Measurements from ENCODE around the gene PRKRIP1. TPM values are rescaled to one million over a fixed set of nuclear protein-coding genes. Genes with fewer than 3 reads are reported as not detected.

Gene PRKRIP1
- total RNA-seq, 2 experiments from 2014 or later: 37.8 to 39.1 TPM

DNA sequence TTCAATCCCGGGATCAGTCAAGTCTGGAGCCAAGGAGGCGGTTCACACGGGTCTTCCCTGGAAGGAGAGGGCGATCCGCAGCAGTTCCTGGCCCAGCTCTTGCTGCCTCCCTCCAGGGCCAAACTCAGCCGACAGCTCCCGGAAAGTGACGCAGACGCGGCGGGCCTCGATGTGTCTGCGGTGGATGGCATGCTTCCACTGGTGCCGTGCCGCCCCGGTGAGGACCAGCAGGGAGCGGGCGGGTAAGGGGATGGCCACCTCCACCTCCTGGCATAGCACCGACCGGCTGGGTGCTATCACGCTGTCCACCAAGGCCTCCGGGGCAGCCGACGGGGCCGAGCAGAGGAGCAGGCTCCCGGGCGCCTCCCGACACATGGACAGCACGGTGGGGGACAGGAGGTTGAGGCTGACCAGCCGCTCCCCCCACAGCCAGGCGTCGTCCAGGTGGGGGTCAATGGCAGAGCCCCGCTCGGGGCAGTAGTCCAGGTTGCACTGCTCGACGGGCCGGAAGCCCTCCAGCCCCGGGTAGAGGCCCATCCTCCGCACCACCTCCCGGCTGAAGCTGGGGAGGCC lies 61.3 kb downstream of the PRKRIP1 start:
- Mint-ChIP-seq H3K4me1 (peaks cover under 1% of the 10 kb centered on the region), H3K27ac (no peak overlapping the region), H3K4me3 (no peak overlapping the region)

DNA sequence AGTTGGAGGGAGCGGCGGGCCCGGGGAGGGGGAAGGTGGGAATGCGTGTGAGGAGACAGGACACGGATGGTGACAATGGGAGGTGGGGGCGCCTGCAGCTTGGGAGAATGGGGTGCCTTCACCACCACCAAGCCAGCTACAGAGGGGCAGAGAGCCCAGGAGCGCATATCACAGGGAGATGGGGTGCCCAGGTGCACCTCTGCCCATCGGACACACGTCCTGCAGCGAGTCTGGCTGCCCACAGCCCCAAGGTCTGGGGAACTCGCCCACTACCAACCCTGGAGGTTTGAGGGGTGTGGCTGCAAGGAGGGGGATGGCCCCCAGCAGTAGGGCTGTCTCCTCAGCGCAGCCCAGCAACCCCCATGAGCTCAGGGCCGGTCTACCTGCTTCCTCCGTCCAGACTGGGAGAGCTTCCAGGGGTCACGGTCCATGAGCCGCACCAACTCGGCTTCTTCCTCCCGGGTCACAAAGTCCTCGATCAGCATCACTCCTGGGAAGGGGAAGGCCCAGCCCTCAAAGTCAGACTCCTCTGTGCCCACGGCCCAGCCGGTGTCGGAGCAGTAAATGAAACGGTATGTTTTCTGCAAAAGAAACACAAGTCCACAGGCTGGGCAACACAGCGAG lies 63.2 kb downstream of the PRKRIP1 start:
- Mint-ChIP-seq H3K4me1 (peaks cover 10% of the 10 kb centered on the region), H3K27ac (no peak overlapping the region), H3K36me3 (peaks cover 6% of the 10 kb centered on the region), H3K9me3 (no peaks in the 10 kb centered on the region), H3K4me3 (no peak overlapping the region), H3K27me3 (no peaks in the 10 kb centered on the region)
- DNase-seq (no peak), ATAC-seq (ENCODE audit: low read depth) (no peak)
- POLR2A ChIA-PET: no interaction called here

More for the DNA sequence above, 61.3 kb downstream of the PRKRIP1 start:
- DNase-seq (no peak), ATAC-seq (ENCODE audit: low read depth) (no peak)
- H3K9me3 Mint-ChIP-seq: no peaks in the 10 kb centered on the region
- H3K36me3 Mint-ChIP-seq: peaks cover 6% of the 10 kb centered on the region
- POLR2A ChIA-PET: no interaction called here
- no peaks in the 10 kb centered on the region for H3K27me3 Mint-ChIP-seq

DNA sequence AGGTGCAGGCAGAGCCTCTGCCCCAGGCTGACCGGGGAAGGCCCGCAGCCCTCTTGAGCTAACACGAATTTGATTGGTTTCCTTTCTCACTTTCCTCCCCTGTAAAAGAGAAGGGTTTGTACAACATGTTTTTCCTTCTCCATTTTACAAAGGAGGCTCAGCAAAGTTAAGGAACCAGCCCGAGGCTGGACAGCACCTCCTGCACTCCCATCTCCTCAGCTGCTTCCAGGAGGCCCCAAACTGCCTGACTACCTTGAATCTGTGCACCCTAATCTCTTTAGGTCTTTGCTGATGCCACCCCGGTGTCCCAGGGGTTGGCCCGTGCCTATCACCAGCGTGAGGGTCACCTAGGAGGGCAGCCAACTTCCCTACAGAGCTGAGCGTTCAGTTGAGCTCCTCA lies 64.3 kb downstream of the PRKRIP1 start:
- H3K36me3 Mint-ChIP-seq: peaks cover 5% of the 10 kb centered on the region
- POLR2A ChIA-PET: interaction anchor here (1.2 kb wide), 1 partner anchor 8 kb away, joined by 3 read pairs; no protein-coding TSS in a partner anchor
- H3K4me3 Mint-ChIP-seq: no peak overlapping the region
- peaks cover 11% of the 10 kb centered on the region for H3K4me1 Mint-ChIP-seq
- peak overlapping the region; percentile 10 for H3K27ac Mint-ChIP-seq
- no peak for DNase-seq
- no peaks in the 10 kb centered on the region for H3K9me3 Mint-ChIP-seq
- ATAC-seq (ENCODE audit: low read depth): no peak
- H3K27me3 Mint-ChIP-seq: no peaks in the 10 kb centered on the region

DNA sequence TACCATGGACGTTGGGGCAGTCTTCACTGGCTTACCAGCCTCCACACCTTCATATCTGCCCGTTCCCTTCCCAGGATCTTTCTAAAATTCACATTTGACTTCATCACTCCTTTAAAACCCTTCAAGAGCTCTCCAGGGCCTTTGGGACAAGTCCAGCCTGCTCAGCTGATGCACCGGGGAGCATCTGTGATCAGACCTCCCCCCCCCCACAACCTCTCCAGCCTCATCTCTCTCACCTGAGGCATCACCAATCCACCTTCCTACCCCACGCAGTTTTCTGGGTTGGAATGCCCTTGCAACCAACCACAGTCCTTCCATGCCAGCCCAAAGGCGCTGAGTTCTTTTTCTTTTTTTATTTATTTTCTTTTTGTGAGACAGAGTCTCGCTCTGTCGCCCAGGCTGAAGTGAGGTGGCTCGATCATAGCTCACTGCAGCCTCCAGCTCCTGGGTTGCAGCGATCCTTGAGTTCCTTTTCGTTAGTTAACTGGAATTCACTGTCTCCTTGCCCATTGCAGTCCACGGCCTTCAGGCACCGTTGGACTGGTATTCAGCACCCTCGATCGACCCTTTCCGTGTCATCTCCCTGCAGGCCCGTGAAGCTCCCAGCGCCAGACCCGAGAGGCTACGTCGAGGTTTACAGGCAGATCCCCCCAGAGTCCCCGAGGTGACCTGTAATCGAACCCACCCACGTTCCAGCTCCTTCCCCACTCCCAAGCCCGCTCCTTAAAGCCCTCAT lies 67.8 kb downstream of the PRKRIP1 start:
- peak; percentile 3 for ATAC-seq (ENCODE audit: low read depth)

DNA sequence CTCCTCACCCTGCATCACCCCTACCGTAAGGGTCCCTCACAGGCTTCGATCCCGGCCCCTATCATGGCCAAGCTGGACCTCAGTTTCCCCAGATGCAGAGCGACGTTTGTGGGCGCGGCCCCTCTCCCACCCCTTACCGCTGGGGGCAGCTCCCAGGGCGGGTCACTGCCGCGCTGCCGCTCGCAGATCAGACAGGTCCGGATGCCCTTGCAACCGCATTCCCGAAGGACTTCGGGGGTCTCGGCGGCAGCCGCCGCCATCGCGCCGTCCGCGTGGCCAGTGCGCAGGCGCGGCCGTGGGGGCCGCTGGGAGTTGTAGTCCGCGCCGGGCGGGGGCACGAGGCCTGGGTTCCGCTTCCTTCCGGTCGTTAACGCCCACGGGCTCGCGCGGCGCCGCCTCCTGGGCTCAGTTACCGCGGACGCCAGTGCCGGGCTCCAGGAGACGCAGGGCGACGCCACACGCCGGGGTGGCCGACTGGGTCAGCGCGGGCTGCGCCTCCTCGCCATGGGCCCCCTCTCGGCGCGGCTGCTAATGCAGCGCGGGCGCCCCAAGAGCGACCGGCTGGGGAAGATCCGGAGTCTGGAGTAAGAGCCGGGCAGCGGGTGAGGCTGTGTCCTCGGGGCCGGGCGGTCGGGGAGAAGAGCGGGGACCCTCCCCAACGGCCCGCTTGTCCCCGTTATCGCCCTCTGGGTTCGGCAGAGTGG lies 68.6 kb downstream of the PRKRIP1 start, which contains the start of the genes ALKBH4 and LRWD1:
TSS of gene ALKBH4 (minus strand) at position 287 of the 704 bp plus-strand sequence. CDS start at position 260, 27 bp downstream.
TSS of gene LRWD1 (plus strand) at position 408 of the 704 bp plus-strand sequence. CDS start at position 505, 97 bp downstream.
- peaks cover 5% of the 10 kb centered on the region for H3K36me3 Mint-ChIP-seq
- H3K4me1 Mint-ChIP-seq: peaks cover 16% of the 10 kb centered on the region
- peak; percentile 92 for ATAC-seq (ENCODE audit: low read depth)
- H3K4me3 Mint-ChIP-seq: peak within 1 kb of the TSS; percentile 94
- POLR2A ChIA-PET: interaction anchor here (0.9 to 2.2 kb wide), 8 partner anchors 9 to 69 kb away, joined by 3 to 9 read pairs (median 6); partner anchors contain the start of gene PRKRIP1
- H3K27me3 Mint-ChIP-seq: no peaks in the 10 kb centered on the region
- H3K9me3 Mint-ChIP-seq: no peaks in the 10 kb centered on the region
- H3K27ac Mint-ChIP-seq: peak within 1 kb of the TSS; percentile 83
- DNase-seq: peak; percentile 98

More for the DNA sequence above, 67.8 kb downstream of the PRKRIP1 start:
- peaks cover 5% of the 10 kb centered on the region for H3K36me3 Mint-ChIP-seq
- DNase-seq: no peak
- no peaks in the 10 kb centered on the region for H3K9me3 Mint-ChIP-seq
- POLR2A ChIA-PET: interaction anchor here (0.9 to 2.2 kb wide), 6 partner anchors 9 to 68 kb away, joined by 3 to 9 read pairs (median 6); partner anchors contain the start of gene PRKRIP1
- peaks cover 16% of the 10 kb centered on the region for H3K4me1 Mint-ChIP-seq
- peak overlapping the region; percentile 94 for H3K4me3 Mint-ChIP-seq
- H3K27ac Mint-ChIP-seq: peak overlapping the region; percentile 83
- no peaks in the 10 kb centered on the region for H3K27me3 Mint-ChIP-seq

DNA sequence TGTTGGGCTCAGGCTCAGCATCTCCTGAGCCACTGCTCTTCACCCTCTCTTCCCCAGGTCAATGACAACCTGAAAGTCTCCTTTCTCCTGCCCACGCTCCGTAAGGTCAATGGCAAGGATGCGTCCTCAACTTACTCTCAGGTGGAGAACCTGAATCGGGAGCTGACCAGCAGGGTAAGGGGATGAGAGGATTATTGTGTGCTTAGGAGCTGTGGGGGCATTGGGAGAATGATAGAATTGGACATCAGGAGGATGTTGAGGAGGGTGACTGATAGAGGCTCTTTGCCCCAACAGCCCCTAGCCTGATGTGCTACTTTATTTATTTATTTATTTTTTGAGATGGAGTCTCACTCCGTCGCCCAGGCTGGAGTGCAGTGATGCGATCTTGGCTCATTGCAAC lies 69.9 kb downstream of the PRKRIP1 start:
- Mint-ChIP-seq H3K9me3 (no peaks in the 10 kb centered on the region), H3K4me3 (peak overlapping the region; percentile 94), H3K27ac (peak overlapping the region; percentile 20), H3K36me3 (no peaks in the 10 kb centered on the region), H3K4me1 (peaks cover 16% of the 10 kb centered on the region), H3K27me3 (no peaks in the 10 kb centered on the region)
- POLR2A ChIA-PET: interaction anchor here (1.2 kb wide), 1 partner anchor 14 kb away, joined by 3 read pairs; no protein-coding TSS in a partner anchor
- no peak for ATAC-seq (ENCODE audit: low read depth)
- DNase-seq: no peak

DNA sequence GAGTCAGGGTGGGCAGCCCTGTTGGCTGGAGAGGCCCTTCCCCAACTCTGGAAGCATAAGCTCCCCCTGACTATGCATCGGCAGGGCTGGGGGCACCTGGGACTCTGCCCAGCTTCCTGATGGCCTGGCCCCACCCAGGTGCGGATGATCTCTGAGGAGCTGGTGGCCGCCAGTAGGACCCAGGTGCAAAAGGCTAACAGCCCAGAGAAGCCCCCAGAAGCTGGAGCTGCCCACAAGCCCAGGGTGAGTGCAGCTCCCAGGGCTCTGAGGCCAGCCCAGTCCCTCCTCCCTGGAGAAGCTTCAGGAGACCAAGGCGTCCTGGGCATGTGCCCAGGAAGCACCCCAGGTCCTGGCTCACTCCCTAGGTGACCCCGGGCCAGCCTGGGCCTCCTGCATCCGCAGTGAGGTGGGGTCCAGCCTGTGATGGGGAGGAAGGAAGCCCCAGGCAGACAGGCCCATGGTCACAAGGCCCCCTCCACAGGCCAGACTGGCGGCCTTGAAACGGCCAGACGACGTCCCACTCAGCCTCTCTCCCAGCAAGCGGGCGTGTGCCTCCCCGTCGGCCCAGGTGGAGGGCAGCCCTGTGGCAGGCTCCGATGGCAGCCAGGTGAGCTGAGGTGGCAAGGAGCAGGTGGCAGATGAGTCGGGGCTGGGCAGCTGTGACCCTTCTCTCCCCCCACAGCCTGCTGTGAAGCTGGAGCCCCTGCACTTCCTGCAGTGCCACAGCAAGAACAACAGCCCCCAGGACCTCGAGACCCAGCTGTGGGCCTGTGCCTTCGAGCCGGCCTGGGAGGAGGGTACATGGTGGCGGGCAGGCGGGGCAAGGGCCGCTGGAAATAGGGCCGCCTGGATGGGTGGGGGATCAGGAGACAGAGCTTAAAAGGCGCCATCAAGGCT lies 71.7 kb downstream of the PRKRIP1 start:
- H3K27me3 Mint-ChIP-seq: no peaks in the 10 kb centered on the region
- peaks cover 12% of the 10 kb centered on the region for H3K4me1 Mint-ChIP-seq
- no peak overlapping the region for H3K4me3 Mint-ChIP-seq
- DNase-seq: no peak
- H3K27ac Mint-ChIP-seq: no peak overlapping the region
- no peaks in the 10 kb centered on the region for H3K36me3 Mint-ChIP-seq
- H3K9me3 Mint-ChIP-seq: no peaks in the 10 kb centered on the region
- POLR2A ChIA-PET: interaction anchor here (0.6 to 1.5 kb wide), 2 partner anchors 29 to 35 kb away, joined by 3 read pairs; no protein-coding TSS in a partner anchor
- ATAC-seq (ENCODE audit: low read depth): no peak

DNA sequence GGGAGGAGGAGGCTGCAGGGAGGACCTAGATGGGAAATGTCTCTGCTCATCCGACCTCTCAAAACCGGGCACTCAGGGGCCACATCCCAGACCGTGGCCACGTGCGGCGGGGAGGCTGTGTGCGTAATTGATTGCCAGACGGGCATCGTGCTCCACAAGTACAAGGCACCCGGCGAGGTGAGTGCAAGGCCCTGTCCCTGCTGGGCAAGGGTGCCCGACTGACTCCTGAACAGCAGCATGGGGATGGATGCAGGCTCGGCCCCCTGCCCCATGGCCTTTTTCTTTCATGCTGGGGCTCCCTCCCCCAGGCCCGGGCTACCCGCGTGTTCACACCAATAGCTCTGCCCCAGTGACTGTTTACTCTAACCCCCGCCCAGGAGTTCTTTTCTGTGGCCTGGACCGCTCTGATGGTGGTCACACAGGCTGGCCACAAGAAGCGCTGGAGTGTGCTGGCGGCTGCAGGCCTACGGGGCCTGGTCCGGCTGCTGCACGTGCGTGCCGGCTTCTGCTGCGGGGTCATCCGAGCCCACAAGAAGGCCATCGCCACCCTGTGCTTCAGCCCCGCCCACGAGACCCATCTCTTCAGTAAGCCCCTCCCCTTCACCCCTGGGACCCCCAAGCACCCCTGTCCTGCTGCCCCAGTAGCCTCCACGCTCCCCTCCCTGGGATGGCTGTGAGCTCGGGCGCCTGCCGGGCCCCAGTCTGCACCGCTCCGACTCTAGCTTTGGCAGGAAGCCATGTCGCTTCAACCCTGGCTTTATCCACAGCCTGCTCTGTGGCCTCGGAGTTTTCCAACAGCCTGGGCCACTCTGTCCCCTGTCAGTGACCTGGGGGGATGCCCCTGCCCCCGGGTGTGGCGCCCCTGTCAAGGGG lies 72.6 kb downstream of the PRKRIP1 start:
- no peaks in the 10 kb centered on the region for H3K27me3 Mint-ChIP-seq
- POLR2A ChIA-PET: interaction anchor here (1.5 kb wide), 1 partner anchor 30 kb away, joined by 3 read pairs; no protein-coding TSS in a partner anchor
- H3K4me3 Mint-ChIP-seq: no peak overlapping the region
- DNase-seq (no peak), ATAC-seq (ENCODE audit: low read depth) (no peak)
- H3K4me1 Mint-ChIP-seq: peaks cover 11% of the 10 kb centered on the region
- no peaks in the 10 kb centered on the region for H3K9me3 Mint-ChIP-seq
- no peaks in the 10 kb centered on the region for H3K36me3 Mint-ChIP-seq
- H3K27ac Mint-ChIP-seq: no peak overlapping the region

DNA sequence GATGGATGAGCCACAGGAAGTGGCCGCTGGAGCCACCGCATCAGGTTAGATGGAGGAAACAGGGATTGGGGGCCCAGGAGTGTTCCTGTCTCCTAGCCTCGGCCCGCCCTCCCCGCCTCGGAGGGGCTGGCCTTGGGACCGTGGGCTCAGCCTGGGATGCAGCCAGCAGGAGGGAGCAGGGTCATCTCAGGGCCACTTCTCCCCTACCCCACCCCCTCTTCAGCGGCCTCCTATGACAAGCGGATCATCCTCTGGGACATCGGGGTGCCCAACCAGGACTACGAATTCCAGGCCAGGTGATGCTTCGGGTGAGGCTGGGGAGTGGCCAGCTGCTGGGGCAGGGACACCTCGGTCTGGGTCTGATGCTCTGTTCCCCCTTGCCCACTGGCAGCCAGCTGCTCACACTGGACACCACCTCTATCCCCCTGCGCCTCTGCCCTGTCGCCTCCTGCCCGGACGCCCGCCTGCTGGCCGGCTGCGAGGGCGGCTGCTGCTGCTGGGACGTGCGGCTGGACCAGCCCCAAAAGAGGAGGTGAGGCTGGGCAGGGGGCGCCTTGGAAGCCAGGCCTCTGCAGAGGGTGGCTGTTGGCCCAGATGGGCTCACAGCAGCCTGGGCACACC lies 73.3 kb downstream of the PRKRIP1 start:
- H3K4me3 Mint-ChIP-seq: no peak overlapping the region
- DNase-seq: no peak
- POLR2A ChIA-PET: no interaction called here
- H3K27ac Mint-ChIP-seq: no peak overlapping the region
- no peak for ATAC-seq (ENCODE audit: low read depth)
- H3K36me3 Mint-ChIP-seq: no peaks in the 10 kb centered on the region
- peaks cover 6% of the 10 kb centered on the region for H3K4me1 Mint-ChIP-seq
- H3K27me3 Mint-ChIP-seq: no peaks in the 10 kb centered on the region
- H3K9me3 Mint-ChIP-seq: no peaks in the 10 kb centered on the region

DNA sequence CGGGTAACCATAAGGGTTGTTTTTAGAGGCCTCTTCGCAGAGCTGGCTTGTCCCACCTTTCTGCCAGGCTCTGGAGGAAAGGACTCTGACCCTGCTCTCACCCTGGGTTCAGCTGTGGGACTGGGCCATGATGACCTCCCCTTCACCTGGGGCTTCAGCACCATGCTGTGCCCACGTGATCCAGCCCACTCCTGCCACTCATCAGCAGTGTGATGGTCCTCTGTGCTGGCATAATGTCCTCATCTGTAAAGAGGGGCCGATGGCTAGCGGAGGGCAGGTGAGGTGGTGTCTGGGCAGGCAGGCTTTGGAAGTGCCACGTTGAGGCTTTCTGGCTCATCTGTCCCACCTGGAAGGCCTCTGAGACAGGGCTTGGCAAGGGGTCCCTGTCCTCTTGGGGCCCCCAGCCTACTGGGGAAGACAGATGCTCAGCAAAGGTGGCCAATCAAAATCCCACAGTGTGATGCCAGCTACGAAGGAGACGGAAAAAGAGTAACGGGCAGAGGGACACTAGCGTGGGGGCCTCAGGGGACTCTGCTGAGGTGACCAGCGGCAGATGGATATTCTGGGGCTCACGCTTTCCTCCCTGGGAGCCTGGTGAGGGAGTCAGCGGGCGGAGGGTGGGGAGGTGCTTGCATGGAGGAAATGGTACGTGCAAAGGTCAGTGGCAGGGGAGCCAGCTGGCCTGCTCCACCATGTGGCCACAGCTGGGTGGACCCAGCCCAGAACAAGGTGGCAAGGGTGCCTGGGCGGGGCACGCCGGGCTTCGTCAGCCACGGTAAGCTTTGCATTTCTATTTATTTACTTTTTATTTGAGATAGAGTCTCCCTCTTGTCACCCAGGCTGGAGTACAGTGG lies 74.0 kb downstream of the PRKRIP1 start:
- Mint-ChIP-seq H3K27ac (peak overlapping the region; percentile 25), H3K27me3 (no peaks in the 10 kb centered on the region), H3K36me3 (no peaks in the 10 kb centered on the region), H3K4me3 (no peak overlapping the region), H3K4me1 (peaks cover 6% of the 10 kb centered on the region), H3K9me3 (no peaks in the 10 kb centered on the region)
- no peak for DNase-seq
- ATAC-seq (ENCODE audit: low read depth): no peak
- POLR2A ChIA-PET: no interaction called here

Measured in activated naive CD8-positive, alpha-beta T cell treated with anti-CD3 and anti-CD28 coated beads, Interleukin-2, amount 10 ng/mL, durations not matched to agents 7 days and 5 days (primary cell).